HCT116 (cell line): ENCODE measurements around the gene MUC16. TPM values are rescaled to one million over a fixed set of nuclear protein-coding genes. Genes with fewer than 3 reads are reported as not detected.

Experiments used
- ATAC-seq: fragments of 200-7000 bp; cut with Tn5 transposase; 2 replicates; pipeline ENCODE4 v1.9.1; 2020; ENCODE audit warnings: mild to moderate bottlenecking, moderate library complexity
- BruUV-seq: library from RNA; stranded (reverse); fragments of 400-500 nt; replicated peaks from 2 replicates; lab custom pipeline; 2021; lab: Mats Ljungman, UMichigan
- CTCF ChIA-PET: fragments of 300-600 bp; sonication (Branson Sonifier 250); formaldehyde crosslinking; loops from one replicate; lab custom pipeline; 2021; ENCODE audit warnings: antibody characterized with exemption; lab: Charles Lee
- POLR2A ChIA-PET: fragments of 300-600, 350-600 bp; sonication (Branson Sonifier 250); formaldehyde crosslinking; loops from one replicate; lab custom pipeline; 2021; ENCODE audit warnings: antibody characterized with exemption; lab: Charles Lee
- RAD21 ChIA-PET, 2 experiments: fragments of 300-600 bp; sonication (Branson Sonifier 250); formaldehyde crosslinking; loops; one replicate each; lab custom pipeline; 2023; ENCODE audit warnings: low total read pairs in 2 of 2; ENCODE audit not compliant: uncharacterized antibody in 2 of 2, unreplicated experiment in 2 of 2, low non-redundant PET in 1 of 2; lab: Charles Lee
- DNase-seq: peaks from one replicate; pipeline ENCODE4 v3.0.0-alpha.2; 2010; ENCODE audit warnings: low read depth, low spot score
- H2AFZ ChIP-seq: fragments of 200-600 bp; shearing (Covaris generic), sonication (generic); 2 replicates; pipeline ENCODE4 v1.6.1; 2017; ENCODE audit warnings: low read depth, mixed run types, mixed read lengths, antibody characterized with exemption, low read length; ENCODE audit not compliant: poor library complexity, severe bottlenecking
- H3K27ac ChIP-seq: 2 replicates; pipeline ENCODE4 v1.5.1; 2012; ENCODE audit warnings: low read depth, low read length
- H3K27me3 ChIP-seq: fragments of 200-600 bp; sonication (generic); 2 replicates; pipeline ENCODE4 v1.6.1; 2016; ENCODE audit warnings: mixed run types, low read length, mixed read lengths; ENCODE audit not compliant: insufficient read depth
- H3K36me3 ChIP-seq, 2 experiments: fragments of 200-500 bp in 1 of 2; fragments of 200-600 bp in 1 of 2; sonication (Bioruptor generic) in 1 of 2; sonication (generic) in 1 of 2; 2 replicates each; pipeline versions ENCODE4 v1.5.1 to v1.6.1; 2014 to 2016; ENCODE audit warnings: low read length in 2 of 2, inconsistent platforms in 1 of 2, mixed read lengths in 1 of 2, mixed run types in 1 of 2; ENCODE audit not compliant: insufficient read depth in 2 of 2, control insufficient read depth in 1 of 2
- H3K4me1 ChIP-seq, 2 experiments: fragments of 200-600 bp in 1 of 2; sonication (generic) in 1 of 2; 2 replicates each; pipeline versions ENCODE4 v1.5.1 to v1.6.1; 2012 to 2017; ENCODE audit warnings: low read length in 2 of 2, inconsistent platforms in 1 of 2, mild to moderate bottlenecking in 1 of 2, mixed read lengths in 1 of 2, mixed run types in 1 of 2, moderate library complexity in 1 of 2; ENCODE audit not compliant: insufficient read depth in 2 of 2, control insufficient read depth in 1 of 2
- H3K4me2 ChIP-seq: fragments of 200-600 bp; sonication (generic); 2 replicates; pipeline ENCODE4 v1.6.1; 2017; ENCODE audit warnings: mixed run types, low read length, mixed read lengths
- H3K4me3 ChIP-seq, 2 experiments: fragments of 200-600 bp in 1 of 2; sonication (generic) in 1 of 2; replicated peaks in 1 of 2; 2 replicates each; pipeline ENCODE4 v1.5.1; 2011 to 2016; ENCODE audit warnings: low read length in 2 of 2, control low read depth in 1 of 2, low read depth in 1 of 2, mild to moderate bottlenecking in 1 of 2, mixed read lengths in 1 of 2, mixed run types in 1 of 2
- H3K79me2 ChIP-seq: fragments of 200-600 bp; sonication (generic); 2 replicates; pipeline ENCODE4 v1.6.1; 2017; ENCODE audit warnings: mild to moderate bottlenecking, mixed run types, low read length, moderate library complexity, mixed read lengths; ENCODE audit not compliant: insufficient read depth
- H3K9ac ChIP-seq: fragments of 200-600 bp; sonication (generic); 2 replicates; pipeline ENCODE4 v1.6.1; 2016; ENCODE audit warnings: low read length, mixed read lengths
- H3K9me2 ChIP-seq: fragments of 200-600 bp; sonication (generic), shearing (Covaris generic); 2 replicates; pipeline ENCODE4 v1.6.1; 2017; ENCODE audit warnings: mixed run types, mild to moderate bottlenecking, moderate library complexity; ENCODE audit not compliant: insufficient read depth
- H3K9me3 ChIP-seq, 2 experiments: fragments of 200-500 bp in 1 of 2; fragments of 200-600 bp in 1 of 2; sonication (Bioruptor generic) in 1 of 2; sonication (generic) in 1 of 2; 2 replicates each; pipeline ENCODE4 v1.6.1; 2014 to 2017; ENCODE audit warnings: low read length in 2 of 2, mixed read lengths in 2 of 2, inconsistent platforms in 1 of 2, low read depth in 1 of 2, mild to moderate bottlenecking in 1 of 2, mixed run types in 1 of 2, moderate library complexity in 1 of 2; ENCODE audit not compliant: control insufficient read depth in 1 of 2, insufficient read depth in 1 of 2
- H4K20me1 ChIP-seq: fragments of 200-600 bp; sonication (generic), shearing (Covaris generic); 2 replicates; pipeline ENCODE4 v1.6.1; 2017; ENCODE audit warnings: mixed run types, mild to moderate bottlenecking, moderate library complexity; ENCODE audit not compliant: insufficient read depth
- ATF3 ChIP-seq: IDR thresholded peaks from 2 replicates; pipeline ENCODE4 v1.6.1; 2012
- CTCF ChIP-seq, 3 experiments: fragments of 200-600 bp in 1 of 3; sonication (generic) in 1 of 3; IDR thresholded peaks in 2 of 3; conservative IDR thresholded peaks in 1 of 3; 2 replicates each; pipeline ENCODE4 v1.5.1; 2012 to 2017; ENCODE audit warnings: low read depth in 2 of 3, low read length in 2 of 3, antibody characterized with exemption in 1 of 3, borderline replicate concordance in 1 of 3, control low read depth in 1 of 3, mild to moderate bottlenecking in 1 of 3, mixed read lengths in 1 of 3, mixed run types in 1 of 3, moderate library complexity in 1 of 3; ENCODE audit not compliant: insufficient read depth in 1 of 3
- EGR1 ChIP-seq: IDR thresholded peaks from 2 replicates; pipeline ENCODE4 v1.6.1; 2012; ENCODE audit warnings: low read depth
- ELF1 ChIP-seq: IDR thresholded peaks from 2 replicates; pipeline ENCODE4 v1.6.1; 2012; ENCODE audit warnings: low read depth, borderline replicate concordance
- EZH2 ChIP-seq: fragments of 200-600 bp; sonication (generic); IDR thresholded peaks from 2 replicates; pipeline ENCODE4 v1.6.1; 2017; ENCODE audit warnings: antibody characterized with exemption, mixed run types
- EZH2phosphoT487 ChIP-seq: fragments of 200-600 bp; IDR thresholded peaks from 2 replicates; pipeline ENCODE4 v1.6.1; 2018; ENCODE audit warnings: antibody characterized with exemption, borderline replicate concordance
- JUND ChIP-seq: IDR thresholded peaks from 2 replicates; pipeline ENCODE4 v1.6.1; 2012
- MAX ChIP-seq: IDR thresholded peaks from 2 replicates; pipeline ENCODE4 v1.6.1; 2012
- POLR2A ChIP-seq: IDR thresholded peaks from 2 replicates; pipeline ENCODE4 v1.7.0; 2011; ENCODE audit warnings: borderline replicate concordance; ENCODE audit not compliant: insufficient read depth, insufficient read length; ENCODE audit errors: extremely low read depth
- REST ChIP-seq: IDR thresholded peaks from 2 replicates; pipeline ENCODE4 v1.6.1; 2012; ENCODE audit warnings: low read depth
- SIN3A ChIP-seq: IDR thresholded peaks from 2 replicates; pipeline ENCODE4 v1.6.1; 2012; ENCODE audit warnings: low read depth
- SRF ChIP-seq: IDR thresholded peaks from 2 replicates; pipeline ENCODE4 v1.6.1; 2012; ENCODE audit warnings: low read depth
- YY1 ChIP-seq: IDR thresholded peaks from 2 replicates; pipeline ENCODE4 v1.6.1; 2011; ENCODE audit warnings: low read length, low read depth, moderate library complexity, mild to moderate bottlenecking; ENCODE audit not compliant: insufficient replicate concordance; ENCODE audit errors: extremely low read depth
- ZBTB33 ChIP-seq: IDR thresholded peaks from 2 replicates; pipeline ENCODE4 v1.6.1; 2011; ENCODE audit warnings: mild to moderate bottlenecking, low read length, moderate library complexity; ENCODE audit not compliant: insufficient replicate concordance; ENCODE audit errors: extremely low read depth
- ZFX ChIP-seq: fragments of 450-650 bp; IDR thresholded peaks from 2 replicates; pipeline ENCODE4 v1.6.1; 2017
- ZNF274 ChIP-seq: fragments of 200-500 bp; sonication (Bioruptor generic); IDR thresholded peaks from 2 replicates; pipeline ENCODE4 v1.6.1; 2014; ENCODE audit warnings: mild to moderate bottlenecking, low read depth, low read length, inconsistent platforms
- intact Hi-C: fragments of 100-400 bp; cut with micrococcal nuclease; formaldehyde crosslinking; loops from 2 replicates; pipeline ENCODE4 v1.10.0; 2022
- total RNA-seq: library from RNA; stranded (reverse); gene quantifications from one replicate; pipeline ENCODE4 v1.2.1, GENCODE V29; 2021; ENCODE audit not compliant: unreplicated experiment

MUC16 gene
- total RNA-seq, 1 experiment from 2014 or later = 0.12 TPM

GRCh38 chr19:9000933-9001332, 9.3 kb downstream of the MUC16 start:
- CTCF ChIA-PET = no interaction called here
- no peak overlapping the region for H3K9ac ChIP-seq
- H3K36me3 ChIP-seq = no peaks in the 10 kb centered on the region
- intact Hi-C loops = no loop called here
- no peaks in the 10 kb centered on the region for H3K79me2 ChIP-seq
- H3K9me3 ChIP-seq = no peaks in the 10 kb centered on the region
- H4K20me1 ChIP-seq = no peaks in the 10 kb centered on the region
- H2AFZ ChIP-seq = no peak overlapping the region
- no peak for TF ChIP-seq EZH2
- no peak for TF ChIP-seq CTCF (IDR thresholded peaks at IDR 0.05 in 2 of 3, conservative IDR thresholded peaks at IDR 0.05 in 1 of 3; ENCODE audit: borderline replicate concordance in 1 of 3, insufficient read depth in 1 of 3, low read depth in 2 of 3, low read length in 2 of 3)
- TF ChIP-seq POLR2A = no peak
- TF ChIP-seq JUND = no peak
- TF ChIP-seq ZBTB33 = no peak
- TF ChIP-seq YY1 = no peak
- TF ChIP-seq ZFX = no peak
- no peak for TF ChIP-seq SIN3A
- TF ChIP-seq EGR1 = no peak
- TF ChIP-seq ELF1 = no peak
- no peak for TF ChIP-seq EZH2phosphoT487
- no peak for TF ChIP-seq SRF
- TF ChIP-seq REST = no peak
- TF ChIP-seq ZNF274 = no peak
- TF ChIP-seq ATF3 = no peak
- TF ChIP-seq MAX = no peak
- no peaks in the 10 kb centered on the region for H3K27me3 ChIP-seq
- no peak overlapping the region for H3K4me3 ChIP-seq
- no peak overlapping the region for H3K27ac ChIP-seq
- RAD21 ChIA-PET = no interaction called here
- no peaks in the 10 kb centered on the region for H3K4me1 ChIP-seq
- H3K4me2 ChIP-seq = no peak overlapping the region
- BruUV-seq = no TSS peak
- ATAC-seq (no peak), DNase-seq (no peak)
- no peaks in the 10 kb centered on the region for H3K9me2 ChIP-seq
- POLR2A ChIA-PET = interaction anchor here (0.6 kb wide), 1 partner anchor 402 kb away, joined by 3 read pairs; no protein-coding TSS in a partner anchor
